HK-2 (cell line): ENCODE data around the gene KCNK17.
A peak's percentile ranks its signal among the peaks of the same experiment; 100 is the strongest.

Experiments
- DNase-seq: peaks from one replicate; pipeline ENCODE4 v3.0.0-alpha.2; 2018; ENCODE audit not compliant: unreplicated experiment

KCNK17 gene

GRCh38 chr6:39314273-39314795 lies at the start of gene KCNK17:
Gene KCNK17 (minus strand): TSS chr6:39314419. CDS start chr6:39314320, 99 bp downstream.
- no peak for DNase-seq

- no peak for DNase-seq
These were observed 49.1 kb upstream of the KCNK17 start for GRCh38 chr6:39363280-39363679.

- no peak for DNase-seq
These were observed 48.3 kb upstream of the KCNK17 start for GRCh38 chr6:39362487-39362865.

- peak; percentile 57 for DNase-seq
These were observed 47.7 kb upstream of the KCNK17 start for GRCh38 chr6:39361657-39362486.

- no peak for DNase-seq
These were observed 46.2 kb upstream of the KCNK17 start for GRCh38 chr6:39360378-39360777.

GRCh38 chr6:39357998-39358686 lies 43.9 kb upstream of the KCNK17 start:
- no peak for DNase-seq

GRCh38 chr6:39353698-39354315 lies 39.6 kb upstream of the KCNK17 start:
- DNase-seq = no peak

GRCh38 chr6:39350723-39351505 lies 36.7 kb upstream of the KCNK17 start:
- DNase-seq = no peak

GRCh38 chr6:39348740-39349139 lies 34.5 kb upstream of the KCNK17 start:
- no peak for DNase-seq

- peak; percentile 57 for DNase-seq
These were observed 33.8 kb upstream of the KCNK17 start for GRCh38 chr6:39347906-39348585.

- DNase-seq = peak; percentile 14
These were observed 33.0 kb upstream of the KCNK17 start for GRCh38 chr6:39347206-39347605.

GRCh38 chr6:39344821-39345280 lies 30.6 kb upstream of the KCNK17 start:
- no peak for DNase-seq

GRCh38 chr6:39343396-39343870 lies 29.2 kb upstream of the KCNK17 start:
- no peak for DNase-seq

- no peak for DNase-seq
These were observed 28.6 kb upstream of the KCNK17 start for GRCh38 chr6:39342692-39343395.

GRCh38 chr6:39341937-39342336 lies 27.7 kb upstream of the KCNK17 start:
- DNase-seq = no peak

- DNase-seq = no peak
These were observed 27.1 kb upstream of the KCNK17 start for GRCh38 chr6:39341352-39341751.

GRCh38 chr6:39339868-39340550 lies 25.8 kb upstream of the KCNK17 start:
- DNase-seq = no peak

GRCh38 chr6:39339096-39339867 lies 25.1 kb upstream of the KCNK17 start:
- no peak for DNase-seq

- DNase-seq = no peak
These were observed 24.2 kb upstream of the KCNK17 start for GRCh38 chr6:39338397-39338796.
